Measurements from ENCODE around the gene MAP2K5. TPM values are rescaled to one million over a fixed set of nuclear protein-coding genes. Genes with fewer than 3 reads are reported as not detected.

The MAP2K5 gene
- total and polyA plus RNA-seq, 2 experiments from 2014 or later, result 6.8 to 13.6 TPM

DNA sequence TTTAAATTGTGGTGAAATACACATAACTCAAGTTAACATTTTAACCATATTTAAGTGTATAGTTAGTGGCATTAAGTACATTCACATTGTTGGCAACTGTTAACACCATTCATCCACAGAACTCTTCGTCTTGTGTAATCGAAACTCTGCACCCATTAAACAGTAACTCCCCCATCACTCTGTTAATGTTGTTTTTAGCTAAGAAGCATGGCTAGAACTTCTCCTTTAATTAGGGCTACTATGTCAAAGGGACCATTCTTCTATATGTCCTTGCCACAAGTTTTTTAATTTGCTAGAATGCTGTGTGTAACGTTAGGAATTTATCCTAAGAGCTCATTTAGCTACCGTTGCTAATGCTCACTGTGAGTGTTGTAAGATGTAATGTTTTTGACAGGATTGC is 60.6 kb downstream of the MAP2K5 start:
- Histone ChIP-seq H3K27ac (no peak overlapping the region), H3K4me3 (no peak overlapping the region), H3K9me3 (ENCODE audit: low read depth) (no peaks in the 10 kb centered on the region), H3K4me1 (ENCODE audit: low read depth) (no peaks in the 10 kb centered on the region), H3K27me3 (peaks cover 5% of the 10 kb centered on the region), H3K36me3 (no peaks in the 10 kb centered on the region)
- no peak for TF ChIP-seq CTCF (IDR thresholded peaks at IDR 0.05; ENCODE audit: low read depth, low read length)
- DNase-seq (ENCODE audit: low read depth in 1 of 2, low spot score in 1 of 2), result no peak

DNA sequence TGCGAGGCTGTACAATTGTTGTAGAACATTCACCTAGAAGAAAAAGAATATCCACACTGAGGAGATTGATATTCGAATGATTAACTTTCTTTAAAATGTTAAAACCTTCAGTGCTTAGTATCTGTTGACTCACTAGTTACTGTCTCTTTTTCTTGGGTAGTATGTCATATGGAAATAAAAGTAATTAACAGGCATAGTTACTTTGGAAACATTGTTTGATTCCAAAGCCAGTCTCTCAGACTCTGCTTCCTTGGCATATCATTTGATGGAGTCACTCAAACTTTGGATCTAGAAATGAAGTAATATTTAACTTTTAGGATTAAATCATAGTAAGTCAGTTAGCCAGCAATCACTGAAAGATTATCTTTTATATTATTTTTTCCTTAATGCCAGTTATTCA is 63.4 kb downstream of the MAP2K5 start:
- no peak overlapping the region for H3K4me3 ChIP-seq
- TF ChIP-seq CTCF (IDR thresholded peaks at IDR 0.05; ENCODE audit: low read depth, low read length), result no peak
- no peaks in the 10 kb centered on the region for H3K36me3 ChIP-seq

GRCh38 chr15:67606742-67607141 is 64.2 kb downstream of the MAP2K5 start:
- H3K9me3 ChIP-seq (ENCODE audit: low read depth), result no peaks in the 10 kb centered on the region
- peaks cover 22% of the 10 kb centered on the region for H3K27me3 ChIP-seq
- H3K36me3 ChIP-seq, result no peaks in the 10 kb centered on the region
- H3K27ac ChIP-seq, result no peak overlapping the region
- no peak overlapping the region for H3K4me3 ChIP-seq
- H3K4me1 ChIP-seq (ENCODE audit: low read depth), result no peaks in the 10 kb centered on the region
- no peak for DNase-seq (ENCODE audit: low read depth in 1 of 2, low spot score in 1 of 2)
- TF ChIP-seq CTCF (IDR thresholded peaks at IDR 0.05; ENCODE audit: low read depth, low read length), result no peak

More for the DNA sequence above, 63.4 kb downstream of the MAP2K5 start:
- Histone ChIP-seq H3K9me3 (ENCODE audit: low read depth) (no peaks in the 10 kb centered on the region), H3K27me3 (peaks cover 19% of the 10 kb centered on the region), H3K4me1 (ENCODE audit: low read depth) (no peaks in the 10 kb centered on the region), H3K27ac (no peak overlapping the region)
- DNase-seq (ENCODE audit: low read depth in 1 of 2, low spot score in 1 of 2), result no peak

GRCh38 chr15:67607329-67607728 is 64.8 kb downstream of the MAP2K5 start:
- no peaks in the 10 kb centered on the region for H3K4me1 ChIP-seq (ENCODE audit: low read depth)
- H3K4me3 ChIP-seq, result no peak overlapping the region
- no peak overlapping the region for H3K27ac ChIP-seq
- TF ChIP-seq CTCF (IDR thresholded peaks at IDR 0.05; ENCODE audit: low read depth, low read length), result no peak
- DNase-seq (ENCODE audit: low read depth in 1 of 2, low spot score in 1 of 2), result no peak
- no peaks in the 10 kb centered on the region for H3K9me3 ChIP-seq (ENCODE audit: low read depth)
- H3K27me3 ChIP-seq, result peaks cover 25% of the 10 kb centered on the region
- no peaks in the 10 kb centered on the region for H3K36me3 ChIP-seq

DNA sequence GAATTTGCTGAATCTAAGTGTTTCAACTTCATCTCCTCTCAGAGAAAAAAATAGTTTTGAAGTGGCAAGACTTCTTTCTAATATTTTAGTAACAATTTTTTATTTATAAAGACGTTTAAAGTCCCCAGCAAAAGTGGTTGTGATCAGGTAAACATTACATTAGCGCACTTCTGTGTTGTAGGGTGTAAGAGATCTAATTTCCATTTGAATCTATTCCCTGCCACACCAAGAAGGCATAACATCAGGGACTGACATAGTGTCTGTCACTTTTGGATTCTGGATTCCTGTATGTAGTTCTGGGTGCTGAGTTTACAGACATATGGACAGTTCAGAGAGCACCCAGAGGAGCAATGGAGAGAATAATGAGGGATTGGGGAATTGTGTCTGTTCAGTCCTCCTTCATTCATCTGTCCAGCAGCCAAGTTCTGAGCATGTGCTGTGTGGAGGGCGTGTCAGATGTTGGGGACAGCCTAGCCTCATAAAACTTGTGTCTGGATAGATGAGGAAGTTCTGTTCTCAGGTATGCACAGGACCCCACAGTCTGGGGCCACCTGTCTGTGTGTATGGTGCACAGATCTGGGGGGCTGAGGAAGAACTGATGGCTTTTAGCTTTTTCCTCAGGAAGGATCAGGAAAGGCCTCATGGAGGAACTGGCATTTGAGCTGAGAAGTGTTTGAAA is 65.6 kb downstream of the MAP2K5 start:
- Histone ChIP-seq H3K4me3 (no peak overlapping the region), H3K4me1 (ENCODE audit: low read depth) (no peaks in the 10 kb centered on the region), H3K9me3 (ENCODE audit: low read depth) (no peaks in the 10 kb centered on the region), H3K36me3 (no peaks in the 10 kb centered on the region), H3K27ac (no peak overlapping the region), H3K27me3 (peaks cover 29% of the 10 kb centered on the region)
- TF ChIP-seq CTCF (IDR thresholded peaks at IDR 0.05; ENCODE audit: low read depth, low read length), result no peak
- DNase-seq (ENCODE audit: low read depth in 1 of 2, low spot score in 1 of 2), result no peak

Data from cardiac muscle cell (in vitro differentiated cells and primary cell).